Osteoblast (primary cell): ENCODE measurements around the gene RAB44. TPM values are rescaled to one million over a fixed set of nuclear protein-coding genes. Genes with fewer than 3 reads are reported as not detected.

Experiments
- DNase-seq: peaks from one replicate; pipeline ENCODE4 v3.0.0; 2011; ENCODE audit warnings: low spot score, mixed read lengths; ENCODE audit not compliant: insufficient read length; ENCODE audit errors: missing footprints
- H2AFZ ChIP-seq: 2 replicates; pipeline ENCODE4 v1.6.0; 2011; ENCODE audit warnings: mild to moderate bottlenecking, low read length
- H3K27ac ChIP-seq: 2 replicates; pipeline ENCODE4 v1.5.1; 2011; ENCODE audit warnings: mild to moderate bottlenecking, low read depth, low read length, moderate library complexity
- H3K27me3 ChIP-seq: 2 replicates; pipeline ENCODE4 v1.6.0; 2012; ENCODE audit warnings: mild to moderate bottlenecking, control low read depth, inconsistent platforms, low read length, moderate library complexity; ENCODE audit not compliant: insufficient read depth
- H3K36me3 ChIP-seq: 2 replicates; pipeline ENCODE4 v1.5.1; 2011; ENCODE audit warnings: mild to moderate bottlenecking, low read length, control low read depth, moderate library complexity; ENCODE audit not compliant: insufficient read depth
- H3K4me1 ChIP-seq: 2 replicates; pipeline ENCODE4 v1.5.1; 2011; ENCODE audit warnings: mild to moderate bottlenecking, low read length, control low read depth, moderate library complexity; ENCODE audit not compliant: insufficient read depth
- H3K4me2 ChIP-seq: 2 replicates; pipeline ENCODE4 v1.6.0; 2011; ENCODE audit warnings: mild to moderate bottlenecking, low read length; ENCODE audit not compliant: insufficient read depth
- H3K4me3 ChIP-seq: fragments of 200-600 bp; sonication (generic); 3 replicates; pipeline ENCODE4 v1.5.1; 2012; ENCODE audit warnings: mild to moderate bottlenecking, low read length, inconsistent platforms; ENCODE audit not compliant: insufficient read depth
- H3K79me2 ChIP-seq: 2 replicates; pipeline ENCODE4 v1.6.0; 2012; ENCODE audit warnings: mild to moderate bottlenecking, low read length, control low read depth, inconsistent platforms; ENCODE audit not compliant: insufficient read depth
- H3K9me3 ChIP-seq: 2 replicates; pipeline ENCODE4 v1.5.1; 2011; ENCODE audit warnings: low read depth, low read length, control low read depth
- H4K20me1 ChIP-seq: 2 replicates; pipeline ENCODE4 v1.6.0; 2012; ENCODE audit warnings: mild to moderate bottlenecking, low read length, control low read depth; ENCODE audit not compliant: insufficient read depth
- total RNA-seq: library from RNA; depleted of rRNA; stranded (reverse); fragments of >200 nt; gene quantifications from 2 replicates; pipeline ENCODE4 v1.2.3, GENCODE V29; 2012
- TF ChIP-seq, protein P1 (sequence below): IDR thresholded peaks from 2 replicates; pipeline ENCODE4 v1.5.1; 2011; ENCODE audit warnings: mild to moderate bottlenecking, low read depth, low read length, moderate library complexity; ENCODE audit errors: extremely low read depth

Gene RAB44
- total RNA-seq, 1 donor = 0.36 TPM

DNA sequence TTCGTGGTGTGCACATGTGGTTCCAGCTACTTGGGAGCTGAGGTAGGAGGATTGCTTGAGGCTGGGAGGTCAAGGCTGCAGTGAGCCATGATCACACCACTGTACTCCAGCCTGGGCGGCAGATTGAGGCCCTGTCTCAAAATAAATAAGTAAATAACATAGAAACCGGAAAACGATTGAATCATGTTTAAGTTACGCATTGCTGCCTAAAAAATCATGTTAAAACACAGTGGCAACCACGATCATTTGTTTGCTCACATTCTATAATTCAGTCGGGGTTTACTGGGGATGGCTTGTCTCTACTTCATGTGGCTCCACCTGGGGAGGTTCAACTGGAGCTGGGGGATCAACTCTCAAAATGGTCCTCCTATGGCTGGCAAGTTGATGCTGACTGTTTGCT, 27.4 kb upstream of the RAB44 start:
- no peak overlapping the region for H2AFZ ChIP-seq
- no peak overlapping the region for H3K4me3 ChIP-seq
- TF ChIP-seq, protein P1, sequence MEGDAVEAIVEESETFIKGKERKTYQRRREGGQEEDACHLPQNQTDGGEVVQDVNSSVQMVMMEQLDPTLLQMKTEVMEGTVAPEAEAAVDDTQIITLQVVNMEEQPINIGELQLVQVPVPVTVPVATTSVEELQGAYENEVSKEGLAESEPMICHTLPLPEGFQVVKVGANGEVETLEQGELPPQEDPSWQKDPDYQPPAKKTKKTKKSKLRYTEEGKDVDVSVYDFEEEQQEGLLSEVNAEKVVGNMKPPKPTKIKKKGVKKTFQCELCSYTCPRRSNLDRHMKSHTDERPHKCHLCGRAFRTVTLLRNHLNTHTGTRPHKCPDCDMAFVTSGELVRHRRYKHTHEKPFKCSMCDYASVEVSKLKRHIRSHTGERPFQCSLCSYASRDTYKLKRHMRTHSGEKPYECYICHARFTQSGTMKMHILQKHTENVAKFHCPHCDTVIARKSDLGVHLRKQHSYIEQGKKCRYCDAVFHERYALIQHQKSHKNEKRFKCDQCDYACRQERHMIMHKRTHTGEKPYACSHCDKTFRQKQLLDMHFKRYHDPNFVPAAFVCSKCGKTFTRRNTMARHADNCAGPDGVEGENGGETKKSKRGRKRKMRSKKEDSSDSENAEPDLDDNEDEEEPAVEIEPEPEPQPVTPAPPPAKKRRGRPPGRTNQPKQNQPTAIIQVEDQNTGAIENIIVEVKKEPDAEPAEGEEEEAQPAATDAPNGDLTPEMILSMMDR = no peak
- H3K79me2 ChIP-seq = no peaks in the 10 kb centered on the region
- no peak for DNase-seq
- no peaks in the 10 kb centered on the region for H3K27me3 ChIP-seq
- no peaks in the 10 kb centered on the region for H3K9me3 ChIP-seq
- no peaks in the 10 kb centered on the region for H4K20me1 ChIP-seq
- no peaks in the 10 kb centered on the region for H3K36me3 ChIP-seq
- no peak overlapping the region for H3K4me2 ChIP-seq
- H3K4me1 ChIP-seq = peaks cover 21% of the 10 kb centered on the region
- H3K27ac ChIP-seq = no peak overlapping the region

DNA sequence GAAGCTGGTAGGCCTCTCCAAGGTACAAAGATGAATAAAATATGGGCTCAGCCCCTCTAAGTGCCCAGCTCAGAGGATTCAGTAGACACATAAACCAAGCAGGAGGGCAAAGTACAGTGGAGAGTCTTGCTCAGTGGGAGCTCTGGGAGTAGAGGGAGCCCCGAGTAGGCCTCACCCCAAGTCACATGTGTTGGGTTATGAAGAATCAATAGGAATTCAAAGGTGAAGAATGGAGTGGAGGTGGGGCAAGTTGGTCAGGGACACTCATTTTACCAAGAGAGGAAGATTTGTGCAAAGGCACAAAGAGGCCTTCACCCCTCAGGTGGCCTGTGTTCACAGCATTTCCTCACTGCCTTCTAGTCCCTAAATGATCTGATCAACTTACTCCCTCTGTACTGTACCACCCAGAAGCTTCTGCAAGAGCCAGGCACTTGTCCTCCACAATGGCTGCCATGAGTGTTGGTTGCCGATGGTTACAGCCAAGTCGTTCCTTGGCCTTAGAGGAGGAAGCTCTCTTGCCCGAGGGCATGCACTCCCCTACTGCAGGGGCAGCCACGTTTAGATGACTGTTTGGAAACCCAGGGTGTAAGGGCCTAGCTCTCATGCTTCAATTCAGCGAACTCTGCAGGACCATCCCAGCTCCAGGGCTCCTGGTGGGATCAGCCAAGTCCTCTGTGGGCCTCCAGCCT, 25.8 kb upstream of the RAB44 start:
- Histone ChIP-seq H3K9me3 (no peaks in the 10 kb centered on the region), H3K4me2 (no peak overlapping the region), H3K79me2 (peaks cover 6% of the 10 kb centered on the region), H2AFZ (no peak overlapping the region), H4K20me1 (no peaks in the 10 kb centered on the region), H3K27ac (no peak overlapping the region), H3K4me1 (peaks cover 26% of the 10 kb centered on the region), H3K4me3 (no peak overlapping the region), H3K36me3 (no peaks in the 10 kb centered on the region), H3K27me3 (no peaks in the 10 kb centered on the region)
- DNase-seq = no peak
- TF ChIP-seq, protein P1 = no peak

DNA sequence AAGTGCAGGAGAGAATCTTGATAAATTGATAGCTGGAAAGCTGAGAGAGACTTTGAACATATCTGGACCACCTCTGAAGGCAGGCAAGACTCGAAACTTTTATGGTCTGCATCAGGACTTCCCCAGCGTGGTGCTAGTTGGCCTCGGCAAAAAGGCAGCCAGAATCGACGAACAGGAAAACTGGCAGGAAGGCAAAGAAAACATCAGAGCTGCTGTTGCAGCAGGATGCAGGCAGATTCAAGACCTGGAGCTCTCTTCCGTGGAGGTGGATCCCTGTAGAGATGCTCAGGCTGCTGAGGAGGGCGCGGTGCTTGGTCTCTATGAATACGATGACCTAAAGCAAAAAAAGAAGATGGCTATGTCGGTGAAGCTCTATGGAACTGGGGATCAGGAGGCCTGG, 23.7 kb upstream of the RAB44 start:
- H3K4me2 ChIP-seq = no peak overlapping the region
- no peaks in the 10 kb centered on the region for H3K9me3 ChIP-seq
- H3K27ac ChIP-seq = no peak overlapping the region
- H2AFZ ChIP-seq = peak overlapping the region; percentile 52
- H3K27me3 ChIP-seq = no peaks in the 10 kb centered on the region
- H4K20me1 ChIP-seq = peaks cover 3% of the 10 kb centered on the region
- H3K4me1 ChIP-seq = peaks cover 28% of the 10 kb centered on the region
- no peak for DNase-seq
- no peak overlapping the region for H3K4me3 ChIP-seq
- H3K79me2 ChIP-seq = peaks cover 15% of the 10 kb centered on the region
- TF ChIP-seq, protein P1 = no peak
- no peaks in the 10 kb centered on the region for H3K36me3 ChIP-seq

DNA sequence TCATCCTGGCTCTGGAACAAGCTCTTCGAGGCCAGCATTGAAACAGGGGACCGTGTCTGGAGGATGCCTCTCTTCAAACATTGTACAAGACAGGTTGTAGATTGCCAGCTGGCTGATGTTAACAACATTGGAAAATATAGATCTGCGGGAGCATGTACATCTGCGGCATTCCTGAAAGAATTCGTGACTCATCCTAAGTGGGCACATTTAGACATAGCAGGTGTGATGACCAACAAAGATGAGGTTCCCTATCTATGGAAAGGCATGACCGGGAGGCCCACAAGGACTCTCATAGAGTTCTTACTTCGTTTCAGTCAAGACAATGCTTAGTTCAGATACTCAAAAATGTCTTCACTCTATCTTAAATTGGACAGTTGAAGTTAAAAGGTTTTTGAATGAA, 22.7 kb upstream of the RAB44 start:
- no peak overlapping the region for H3K27ac ChIP-seq
- H3K4me3 ChIP-seq = no peak overlapping the region
- peaks cover 13% of the 10 kb centered on the region for H4K20me1 ChIP-seq

More for the DNA sequence above, 22.7 kb upstream of the RAB44 start:
- no peaks in the 10 kb centered on the region for H3K27me3 ChIP-seq
- H2AFZ ChIP-seq = no peak overlapping the region
- TF ChIP-seq, protein P1 = no peak
- H3K36me3 ChIP-seq = no peaks in the 10 kb centered on the region
- no peak for DNase-seq
- H3K79me2 ChIP-seq = peaks cover 25% of the 10 kb centered on the region
- H3K9me3 ChIP-seq = no peaks in the 10 kb centered on the region
- H3K4me2 ChIP-seq = no peak overlapping the region
- H3K4me1 ChIP-seq = peaks cover 27% of the 10 kb centered on the region
